T-helper 2 cell treated with Interferon-gamma antibody and Interleukin-4, amounts not matched to agents 100 ng/mL and 5 ng/mL, for 36 hours (primary cell): ENCODE results near the gene CTXN1. TPM values are rescaled to one million over a fixed set of nuclear protein-coding genes. Genes with fewer than 3 reads are reported as not detected.
"Not testable (repeated sequence)": the region's sequence is repeated elsewhere in the genome, so short reads cannot be mapped to it uniquely, and the experiment has no call there.

Experiments used
- intact Hi-C: fragments of 100-400 bp; cut with micrococcal nuclease; formaldehyde crosslinking; loops from one replicate; pipeline ENCODE4 v1.15.1; 2023
- total RNA-seq: library from RNA; stranded (reverse); gene quantifications from 2 replicates; pipeline ENCODE4 v1.2.3, GENCODE V29; 2022

Gene CTXN1
- total RNA-seq: 0.23 TPM in 1 of 2 replicates, not detected in the other

GRCh38 chr19:7926021-7926726 is at the start of gene CTXN1:
Gene CTXN1 (minus strand): TSS chr19:7926135. CDS start chr19:7925538, 597 bp downstream.
- intact Hi-C loops: loop anchor here (5.0 to 10.0 kb wide), 3 partner anchors 76 to 1869 kb away; partner anchors contain the start of gene RAB11B

GRCh38 chr19:7975037-7975436 is 49.1 kb upstream of the CTXN1 start:
- intact Hi-C loops: no loop called here

- intact Hi-C loops: no loop called here
Observed at GRCh38 chr19:7973883-7974282, 47.9 kb upstream of the CTXN1 start.

- intact Hi-C loops: no loop called here
Observed at GRCh38 chr19:7971553-7972520, 45.9 kb upstream of the CTXN1 start.

GRCh38 chr19:7970716-7971448 is 44.9 kb upstream of the CTXN1 start:
- intact Hi-C loops: no loop called here

- intact Hi-C loops: no loop called here
Observed at GRCh38 chr19:7969555-7969939, 43.6 kb upstream of the CTXN1 start.

- intact Hi-C loops: no loop called here
Observed at GRCh38 chr19:7968796-7969554, 43.0 kb upstream of the CTXN1 start.

GRCh38 chr19:7968008-7968795 is 42.3 kb upstream of the CTXN1 start:
- intact Hi-C loops: no loop called here

- intact Hi-C loops: no loop called here
Observed at GRCh38 chr19:7965921-7966665, 40.2 kb upstream of the CTXN1 start.

GRCh38 chr19:7965259-7965841 is 39.4 kb upstream of the CTXN1 start:
- intact Hi-C loops: no loop called here

GRCh38 chr19:7963566-7963965 is 37.6 kb upstream of the CTXN1 start:
- intact Hi-C loops: no loop called here

GRCh38 chr19:7962644-7963268 is 36.8 kb upstream of the CTXN1 start:
- intact Hi-C loops: no loop called here

GRCh38 chr19:7961920-7962626 is 36.1 kb upstream of the CTXN1 start:
- intact Hi-C loops: no loop called here

GRCh38 chr19:7961082-7961481 is 35.1 kb upstream of the CTXN1 start:
- intact Hi-C loops: not testable (repeated sequence)

- intact Hi-C loops: no loop called here
Observed at GRCh38 chr19:7959211-7959610, 33.3 kb upstream of the CTXN1 start.

- intact Hi-C loops: no loop called here
Observed at GRCh38 chr19:7955696-7956095, 29.8 kb upstream of the CTXN1 start.

- intact Hi-C loops: no loop called here
Observed at GRCh38 chr19:7953576-7953975, 27.6 kb upstream of the CTXN1 start.

GRCh38 chr19:7953060-7953459 is 27.1 kb upstream of the CTXN1 start:
- intact Hi-C loops: no loop called here
